HG03159 (cell line): ENCODE data around the gene TPCN2.
"Not testable (repeated sequence)": the region's sequence is repeated elsewhere in the genome, so short reads cannot be mapped to it uniquely, and the experiment has no call there.

ENCODE experiments used
- ATAC-seq: cut with Tn5 transposase; IDR thresholded peaks from one replicate; pipeline ENCODE4 v1.9.1; 2021; ENCODE audit warnings: mild to moderate bottlenecking, moderate library complexity; ENCODE audit not compliant: unreplicated experiment

Gene TPCN2

GRCh38 chr11:69141742-69142141, 93.0 kb downstream of the TPCN2 start:
- ATAC-seq: no peak

- no peak for ATAC-seq
Observed at GRCh38 chr11:69142895-69143294, 94.2 kb downstream of the TPCN2 start.

- no peak for ATAC-seq
Observed at GRCh38 chr11:69144316-69145049, 95.8 kb downstream of the TPCN2 start.

- no peak for ATAC-seq
Observed at GRCh38 chr11:69145050-69145380, 96.3 kb downstream of the TPCN2 start.

GRCh38 chr11:69148377-69148762, 99.6 kb downstream of the TPCN2 start:
- no peak for ATAC-seq

- ATAC-seq: no peak
Observed at GRCh38 chr11:69148806-69149205, 100.1 kb downstream of the TPCN2 start.

- not testable (repeated sequence) for ATAC-seq
Observed at GRCh38 chr11:69149338-69150045, 100.8 kb downstream of the TPCN2 start.

GRCh38 chr11:69150175-69150574, 101.4 kb downstream of the TPCN2 start:
- ATAC-seq: no peak

GRCh38 chr11:69151836-69152235, 103.1 kb downstream of the TPCN2 start:
- ATAC-seq: no peak

- no peak for ATAC-seq
Observed at GRCh38 chr11:69152733-69153421, 104.1 kb downstream of the TPCN2 start.

GRCh38 chr11:69153661-69154060, 104.9 kb downstream of the TPCN2 start:
- no peak for ATAC-seq

GRCh38 chr11:69154211-69154913, 105.6 kb downstream of the TPCN2 start:
- no peak for ATAC-seq

GRCh38 chr11:69154938-69155301, 106.2 kb downstream of the TPCN2 start:
- no peak for ATAC-seq

GRCh38 chr11:69155302-69156234, 106.8 kb downstream of the TPCN2 start, which contains the start of gene SMIM38:
Gene SMIM38, plus strand, starts transcription at chr11:69155935. Its CDS starts 1,912 bp downstream, at chr11:69157847.
- ATAC-seq: no peak

- no peak for ATAC-seq
Observed at GRCh38 chr11:69156235-69156639, 107.5 kb downstream of the TPCN2 start.

- no peak for ATAC-seq
Observed at GRCh38 chr11:69156673-69157155, 108.0 kb downstream of the TPCN2 start.

GRCh38 chr11:69157156-69157821, 108.6 kb downstream of the TPCN2 start:
- no peak for ATAC-seq

- no peak for ATAC-seq
Observed at GRCh38 chr11:69157822-69158231, 109.1 kb downstream of the TPCN2 start.

- no peak for ATAC-seq
Observed at GRCh38 chr11:69158301-69159149, 109.8 kb downstream of the TPCN2 start.
